GM19099 (cell line): Measurements from ENCODE around the gene CACNA1B.
"Not testable (repeated sequence)": the region's sequence is repeated elsewhere in the genome, so short reads cannot be mapped to it uniquely, and the experiment has no call there.

Experiments used
- POLR2A ChIP-seq: IDR thresholded peaks from 3 replicates; pipeline ENCODE4 v1.6.1; 2011; ENCODE audit warnings: low read depth; ENCODE audit not compliant: insufficient read length; ENCODE audit errors: extremely low read depth

Gene CACNA1B

GRCh38 chr9:137877506-137878122 is at the start of gene CACNA1B:
CACNA1B (plus strand) TSS chr9:137877782; CDS start chr9:137877934, 152 bp downstream.
- not testable (repeated sequence) for TF ChIP-seq POLR2A

- no peak for TF ChIP-seq POLR2A
Observed at GRCh38 chr9:137827908-137828526, 49.6 kb upstream of the CACNA1B start.

GRCh38 chr9:137828527-137829259 is 48.9 kb upstream of the CACNA1B start:
- no peak for TF ChIP-seq POLR2A

- TF ChIP-seq POLR2A: no peak
Observed at GRCh38 chr9:137829260-137829996, 48.2 kb upstream of the CACNA1B start.

GRCh38 chr9:137832191-137832700 is 45.3 kb upstream of the CACNA1B start:
- TF ChIP-seq POLR2A: no peak

- TF ChIP-seq POLR2A: no peak
Observed at GRCh38 chr9:137832830-137833590, 44.6 kb upstream of the CACNA1B start.

GRCh38 chr9:137833721-137834613 is 43.6 kb upstream of the CACNA1B start:
- TF ChIP-seq POLR2A: no peak

- TF ChIP-seq POLR2A: no peak
Observed at GRCh38 chr9:137834846-137835546, 42.6 kb upstream of the CACNA1B start.

GRCh38 chr9:137836151-137836830 is 41.3 kb upstream of the CACNA1B start:
- TF ChIP-seq POLR2A: no peak

GRCh38 chr9:137836831-137837241 is 40.7 kb upstream of the CACNA1B start:
- TF ChIP-seq POLR2A: no peak

- no peak for TF ChIP-seq POLR2A
Observed at GRCh38 chr9:137837345-137838278, 40.0 kb upstream of the CACNA1B start.
